ENCODE measurements around the gene AP2A1. TPM values are rescaled to one million over a fixed set of nuclear protein-coding genes. Genes with fewer than 3 reads are reported as not detected.

The AP2A1 gene
- total RNA-seq, 2 experiments from 2014 or later: 83.4 to 84.5 TPM

DNA sequence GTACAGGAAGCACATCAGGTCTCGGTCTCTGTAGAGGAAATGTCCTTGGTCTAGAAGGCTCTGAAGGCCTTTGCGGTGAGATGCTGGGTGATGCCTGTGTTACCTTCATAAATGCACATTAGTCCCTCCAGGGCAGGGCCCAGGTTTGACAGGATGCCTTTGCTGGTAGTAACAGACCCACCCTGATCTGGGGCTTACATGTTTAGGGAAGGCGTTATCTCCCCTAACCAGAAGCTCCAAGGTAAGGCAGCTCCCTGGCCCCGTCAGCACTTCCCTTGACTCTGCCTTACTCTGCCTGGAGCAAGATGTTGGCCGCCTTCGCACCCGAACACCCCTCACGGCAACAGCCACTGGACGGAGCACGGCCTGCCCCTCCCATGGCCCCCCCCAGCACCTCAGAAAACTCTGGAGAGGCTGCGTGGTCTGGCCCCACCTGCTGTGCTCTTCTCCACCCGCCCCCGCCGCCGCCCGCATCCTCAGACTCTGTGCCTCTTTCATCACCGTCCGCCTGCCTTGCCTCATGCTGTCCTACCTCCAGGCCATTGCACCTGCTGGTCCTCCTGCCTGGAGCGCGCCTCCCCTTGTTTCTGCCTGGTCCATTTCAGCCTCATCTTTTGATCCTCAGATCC is 9.1 kb downstream of the AP2A1 start:
- CTCF ChIA-PET: interaction anchor here (1.2 kb wide), 1 partner anchor 59 kb away, joined by 4 read pairs; no protein-coding TSS in a partner anchor
- no peak for ATAC-seq
- Mint-ChIP-seq H3K27ac (peak overlapping the region; percentile 26), H3K27me3 (no peaks in the 10 kb centered on the region), H3K36me3 (ENCODE audit: low read depth) (peaks cover 1% of the 10 kb centered on the region), H3K9me3 (no peaks in the 10 kb centered on the region), H3K4me1 (ENCODE audit: low read depth) (peaks cover 16% of the 10 kb centered on the region), H3K4me3 (no peak overlapping the region)
- TF ChIP-seq, protein P1, sequence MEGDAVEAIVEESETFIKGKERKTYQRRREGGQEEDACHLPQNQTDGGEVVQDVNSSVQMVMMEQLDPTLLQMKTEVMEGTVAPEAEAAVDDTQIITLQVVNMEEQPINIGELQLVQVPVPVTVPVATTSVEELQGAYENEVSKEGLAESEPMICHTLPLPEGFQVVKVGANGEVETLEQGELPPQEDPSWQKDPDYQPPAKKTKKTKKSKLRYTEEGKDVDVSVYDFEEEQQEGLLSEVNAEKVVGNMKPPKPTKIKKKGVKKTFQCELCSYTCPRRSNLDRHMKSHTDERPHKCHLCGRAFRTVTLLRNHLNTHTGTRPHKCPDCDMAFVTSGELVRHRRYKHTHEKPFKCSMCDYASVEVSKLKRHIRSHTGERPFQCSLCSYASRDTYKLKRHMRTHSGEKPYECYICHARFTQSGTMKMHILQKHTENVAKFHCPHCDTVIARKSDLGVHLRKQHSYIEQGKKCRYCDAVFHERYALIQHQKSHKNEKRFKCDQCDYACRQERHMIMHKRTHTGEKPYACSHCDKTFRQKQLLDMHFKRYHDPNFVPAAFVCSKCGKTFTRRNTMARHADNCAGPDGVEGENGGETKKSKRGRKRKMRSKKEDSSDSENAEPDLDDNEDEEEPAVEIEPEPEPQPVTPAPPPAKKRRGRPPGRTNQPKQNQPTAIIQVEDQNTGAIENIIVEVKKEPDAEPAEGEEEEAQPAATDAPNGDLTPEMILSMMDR (IDR thresholded peaks at IDR 0.05): no peak
- intact Hi-C loops (cut with micrococcal nuclease): no loop called here
- DNase-seq: no peak
- POLR2A ChIA-PET: interaction anchor here (1.0 to 1.1 kb wide), 2 partner anchors 8 to 18 kb away, joined by 3 read pairs; no protein-coding TSS in a partner anchor

DNA sequence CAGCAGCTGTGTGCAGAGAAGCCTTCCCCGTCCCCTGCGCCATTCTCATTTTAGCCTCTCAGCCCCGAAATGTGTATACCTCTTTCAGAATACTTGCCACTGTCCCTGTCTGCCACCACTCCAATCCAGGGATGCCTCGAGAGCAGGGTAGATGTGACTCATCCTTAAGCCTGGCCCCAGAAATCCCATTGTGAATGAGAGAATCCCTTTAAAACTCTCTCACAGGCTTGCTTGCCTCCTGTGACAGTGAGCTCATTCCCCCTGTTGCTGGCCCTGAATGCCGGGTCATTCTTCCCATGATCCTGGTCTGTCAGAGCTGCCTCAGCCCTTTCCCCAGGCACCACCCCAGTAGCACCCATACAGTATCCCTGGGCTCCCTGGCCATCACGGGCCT is 9.6 kb downstream of the AP2A1 start:
- ChIA-PET CTCF (interaction anchor here (1.2 kb wide), 1 partner anchor 59 kb away, joined by 4 read pairs; no protein-coding TSS in a partner anchor), POLR2A (interaction anchor here (1.0 to 1.1 kb wide), 2 partner anchors 9 to 17 kb away, joined by 3 read pairs; no protein-coding TSS in a partner anchor)
- TF ChIP-seq, protein P1 (IDR thresholded peaks at IDR 0.05): no peak
- H3K4me1 Mint-ChIP-seq (ENCODE audit: low read depth): peaks cover 16% of the 10 kb centered on the region
- no peaks in the 10 kb centered on the region for H3K9me3 Mint-ChIP-seq
- ATAC-seq (no peak), DNase-seq (no peak)
- no peaks in the 10 kb centered on the region for H3K27me3 Mint-ChIP-seq
- no peak overlapping the region for H3K4me3 Mint-ChIP-seq
- intact Hi-C loops (cut with micrococcal nuclease): no loop called here
- peak overlapping the region; percentile 26 for H3K27ac Mint-ChIP-seq
- peaks cover 1% of the 10 kb centered on the region for H3K36me3 Mint-ChIP-seq (ENCODE audit: low read depth)

DNA sequence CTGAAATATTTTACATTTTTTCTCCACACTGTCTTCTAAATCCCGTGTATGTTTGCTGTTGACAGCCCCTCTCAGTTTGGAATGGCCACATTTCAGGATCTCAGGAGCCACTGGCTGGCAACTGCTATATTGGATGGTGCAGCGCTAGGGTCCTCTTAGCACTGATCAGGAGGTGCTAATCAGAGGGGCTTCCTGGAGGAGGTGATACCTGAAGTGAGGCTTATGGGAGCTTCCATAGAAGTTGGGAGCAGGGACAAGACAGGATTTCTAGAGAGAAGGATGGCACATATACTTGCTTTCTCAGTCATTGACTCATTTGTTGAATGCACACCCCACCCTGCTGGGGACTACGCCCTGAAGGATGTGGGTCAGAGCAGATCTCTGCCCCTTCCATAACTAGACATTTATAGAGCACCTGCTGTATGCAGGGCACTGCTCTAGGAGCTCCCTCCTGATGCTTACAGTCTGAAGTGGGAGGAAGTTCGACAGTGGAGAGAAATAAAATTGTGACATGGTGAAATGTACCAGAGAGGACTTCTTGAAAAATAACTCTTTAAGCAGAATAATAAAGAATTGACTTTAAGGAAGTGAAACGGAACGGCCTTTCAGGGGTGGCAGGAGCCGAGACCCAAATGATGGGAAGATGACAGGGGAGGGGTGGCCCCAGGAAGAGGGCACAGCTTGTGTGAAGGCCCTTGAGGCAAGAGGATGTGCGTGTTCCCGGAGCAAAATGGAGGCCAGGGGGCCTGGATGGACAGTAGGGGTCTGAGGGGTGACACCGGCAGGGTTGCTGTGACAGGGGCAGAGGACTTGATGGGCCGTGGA is 13.1 kb downstream of the AP2A1 start:
- H3K27me3 Mint-ChIP-seq: no peaks in the 10 kb centered on the region
- ChIA-PET POLR2A (no interaction called here), CTCF (no interaction called here)
- H3K9me3 Mint-ChIP-seq: no peaks in the 10 kb centered on the region
- intact Hi-C loops (cut with micrococcal nuclease): no loop called here
- TF ChIP-seq, protein P1 (IDR thresholded peaks at IDR 0.05): no peak
- ATAC-seq: no peak
- H3K36me3 Mint-ChIP-seq (ENCODE audit: low read depth): peaks cover 17% of the 10 kb centered on the region
- H3K4me1 Mint-ChIP-seq (ENCODE audit: low read depth): peaks cover 10% of the 10 kb centered on the region
- no peak for DNase-seq
- H3K27ac Mint-ChIP-seq: peak overlapping the region; percentile 16
- H3K4me3 Mint-ChIP-seq: no peak overlapping the region

DNA sequence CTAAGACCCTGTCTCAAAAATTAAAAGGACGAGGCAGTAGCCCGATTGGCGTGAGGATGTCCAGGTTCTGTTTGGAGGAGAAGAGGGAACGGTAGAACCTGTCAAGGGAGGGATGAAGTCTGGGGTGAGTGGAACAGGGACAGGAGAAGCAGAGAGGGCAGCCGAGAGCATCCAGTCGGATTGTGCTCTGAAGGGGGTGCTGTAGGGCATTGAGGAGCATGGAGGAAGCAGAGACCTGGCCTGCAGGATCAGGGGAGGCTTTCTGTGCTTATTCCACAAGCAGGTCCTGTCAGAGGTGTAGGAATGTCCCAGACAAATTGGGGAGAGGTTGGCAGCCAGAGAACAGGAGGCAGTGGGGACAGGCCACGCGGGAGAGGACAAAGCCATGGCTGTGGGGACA is 14.1 kb downstream of the AP2A1 start:
- CTCF ChIA-PET: no interaction called here
- no peak for DNase-seq
- Mint-ChIP-seq H3K4me1 (ENCODE audit: low read depth) (peaks cover 5% of the 10 kb centered on the region), H3K36me3 (ENCODE audit: low read depth) (peaks cover 20% of the 10 kb centered on the region), H3K9me3 (no peaks in the 10 kb centered on the region), H3K27ac (no peak overlapping the region), H3K4me3 (no peak overlapping the region), H3K27me3 (no peaks in the 10 kb centered on the region)
- TF ChIP-seq, protein P1 (IDR thresholded peaks at IDR 0.05): no peak
- ATAC-seq: no peak
- intact Hi-C loops (cut with micrococcal nuclease): no loop called here
- POLR2A ChIA-PET: interaction anchor here (0.6 kb wide), 1 partner anchor 18 kb away, joined by 3 read pairs; the partner anchor contains the start of gene TSKS

DNA sequence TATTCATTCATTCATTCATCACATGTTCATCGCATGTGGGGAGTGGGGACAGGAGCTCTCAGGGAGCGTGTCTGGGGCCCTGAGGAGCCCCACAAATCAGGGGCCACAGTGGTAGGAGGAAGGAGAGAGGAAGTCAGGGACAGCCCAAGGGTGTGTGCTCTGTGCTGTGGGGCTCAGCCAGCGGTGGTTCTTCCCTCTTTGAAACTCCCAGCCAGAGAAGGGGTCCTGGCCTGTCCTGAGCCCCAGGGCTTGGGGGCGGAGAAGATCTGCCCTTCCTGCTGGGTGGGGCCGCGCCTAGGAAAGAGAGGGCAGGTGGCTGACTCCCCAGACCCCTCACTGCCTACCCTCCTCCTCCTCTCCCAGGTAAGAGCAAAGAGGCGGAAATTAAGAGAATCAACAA is 14.6 kb downstream of the AP2A1 start:
- H3K9me3 Mint-ChIP-seq: no peaks in the 10 kb centered on the region
- H3K27ac Mint-ChIP-seq: no peak overlapping the region
- intact Hi-C loops (cut with micrococcal nuclease): no loop called here
- ChIA-PET CTCF (no interaction called here), POLR2A (no interaction called here)
- TF ChIP-seq, protein P1 (IDR thresholded peaks at IDR 0.05): no peak
- ATAC-seq (no peak), DNase-seq (no peak)
- H3K4me1 Mint-ChIP-seq (ENCODE audit: low read depth): peaks cover 1% of the 10 kb centered on the region
- no peaks in the 10 kb centered on the region for H3K27me3 Mint-ChIP-seq
- peaks cover 20% of the 10 kb centered on the region for H3K36me3 Mint-ChIP-seq (ENCODE audit: low read depth)
- no peak overlapping the region for H3K4me3 Mint-ChIP-seq

All from activated CD8-positive, alpha-beta T cell treated with anti-CD3 and anti-CD28 coated beads for 36 hours (primary cell).